ENCODE results near the gene GJA9.

GRCh38 chr1:38834221-38834782 lies 47.1 kb downstream of the GJA9 start:
- TF ChIP-seq, protein P1, sequence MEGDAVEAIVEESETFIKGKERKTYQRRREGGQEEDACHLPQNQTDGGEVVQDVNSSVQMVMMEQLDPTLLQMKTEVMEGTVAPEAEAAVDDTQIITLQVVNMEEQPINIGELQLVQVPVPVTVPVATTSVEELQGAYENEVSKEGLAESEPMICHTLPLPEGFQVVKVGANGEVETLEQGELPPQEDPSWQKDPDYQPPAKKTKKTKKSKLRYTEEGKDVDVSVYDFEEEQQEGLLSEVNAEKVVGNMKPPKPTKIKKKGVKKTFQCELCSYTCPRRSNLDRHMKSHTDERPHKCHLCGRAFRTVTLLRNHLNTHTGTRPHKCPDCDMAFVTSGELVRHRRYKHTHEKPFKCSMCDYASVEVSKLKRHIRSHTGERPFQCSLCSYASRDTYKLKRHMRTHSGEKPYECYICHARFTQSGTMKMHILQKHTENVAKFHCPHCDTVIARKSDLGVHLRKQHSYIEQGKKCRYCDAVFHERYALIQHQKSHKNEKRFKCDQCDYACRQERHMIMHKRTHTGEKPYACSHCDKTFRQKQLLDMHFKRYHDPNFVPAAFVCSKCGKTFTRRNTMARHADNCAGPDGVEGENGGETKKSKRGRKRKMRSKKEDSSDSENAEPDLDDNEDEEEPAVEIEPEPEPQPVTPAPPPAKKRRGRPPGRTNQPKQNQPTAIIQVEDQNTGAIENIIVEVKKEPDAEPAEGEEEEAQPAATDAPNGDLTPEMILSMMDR (IDR thresholded peaks at IDR 0.05) = no peak
- TF ChIP-seq EZH2 (IDR thresholded peaks at IDR 0.05) = no peak
